ENCODE results near the gene IKBIP.
A peak's percentile ranks its signal among the peaks of the same experiment; 100 is the strongest.

IKBIP gene

GRCh38 chr12:98644712-98645571, at the start of gene IKBIP, which contains the start of gene APAF1:
Gene IKBIP (minus strand): TSS chr12:98644788. CDS start chr12:98644701, 87 bp downstream.
Gene APAF1 (plus strand): TSS chr12:98645290. CDS start chr12:98648360, 3,070 bp downstream.
- H3K9me3 ChIP-seq, result no peaks in the 10 kb centered on the region
- peak within 1 kb of the TSS; percentile 99 for H3K4me3 ChIP-seq (ENCODE audit: low read depth in 1 of 2, low read length in 1 of 2)
- no peaks in the 10 kb centered on the region for H3K27me3 ChIP-seq
- H3K27ac ChIP-seq, result peak within 1 kb of the TSS; percentile 93
- peaks cover 21% of the 10 kb centered on the region for H3K36me3 ChIP-seq
- no peak for TF ChIP-seq CTCF (IDR thresholded peaks at IDR 0.05)
- peaks cover 58 to 67% of the 10 kb centered on the region in 2 experiments for H3K4me1 ChIP-seq (ENCODE audit: control insufficient read depth in 1 of 2, insufficient read depth in 1 of 2, low read depth in 1 of 2, low read length in 1 of 2)

DNA sequence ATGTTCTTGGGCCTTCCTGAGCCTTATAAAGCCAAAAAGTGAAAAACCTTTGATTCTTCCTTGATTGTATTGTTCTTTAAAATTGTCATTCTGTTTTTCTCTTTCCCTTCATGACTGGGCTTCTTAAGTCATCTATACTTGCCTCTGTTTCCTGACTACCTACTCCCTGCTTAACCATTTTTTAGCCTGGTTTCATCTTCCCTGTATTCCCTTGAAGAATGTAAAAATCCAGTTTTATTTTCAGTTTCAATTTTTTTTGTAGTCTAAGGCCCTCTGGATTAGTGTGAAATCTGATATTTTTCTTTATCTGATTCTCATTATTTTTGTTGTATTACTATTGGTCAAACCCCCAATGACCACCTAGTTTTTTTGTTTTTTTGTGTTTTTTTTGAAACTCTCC, 46.8 kb upstream of the IKBIP start:
- TF ChIP-seq CTCF (IDR thresholded peaks at IDR 0.05), result no peak
- H3K36me3 ChIP-seq, result peaks cover 72% of the 10 kb centered on the region
- peaks cover 12 to 14% of the 10 kb centered on the region in 2 experiments for H3K4me1 ChIP-seq (ENCODE audit: control insufficient read depth in 1 of 2, insufficient read depth in 1 of 2, low read depth in 1 of 2, low read length in 1 of 2)
- H3K4me3 ChIP-seq (ENCODE audit: low read depth in 1 of 2, low read length in 1 of 2), result no peak overlapping the region
- no peaks in the 10 kb centered on the region for H3K9me3 ChIP-seq
- no peaks in the 10 kb centered on the region for H3K27me3 ChIP-seq
- H3K27ac ChIP-seq, result peak overlapping the region; percentile 59

- Histone ChIP-seq H3K9me3 (no peaks in the 10 kb centered on the region), H3K36me3 (peaks cover 92% of the 10 kb centered on the region), H3K27ac (no peak overlapping the region), H3K4me1 (ENCODE audit: control insufficient read depth in 1 of 2, insufficient read depth in 1 of 2, low read depth in 1 of 2, low read length in 1 of 2) (peaks cover 11% of the 10 kb centered on the region in 2 experiments), H3K27me3 (no peaks in the 10 kb centered on the region), H3K4me3 (ENCODE audit: low read depth in 1 of 2, low read length in 1 of 2) (no peak overlapping the region)
- TF ChIP-seq CTCF (IDR thresholded peaks at IDR 0.05), result no peak
Observed at GRCh38 chr12:98686603-98687002, 42.0 kb upstream of the IKBIP start.

DNA sequence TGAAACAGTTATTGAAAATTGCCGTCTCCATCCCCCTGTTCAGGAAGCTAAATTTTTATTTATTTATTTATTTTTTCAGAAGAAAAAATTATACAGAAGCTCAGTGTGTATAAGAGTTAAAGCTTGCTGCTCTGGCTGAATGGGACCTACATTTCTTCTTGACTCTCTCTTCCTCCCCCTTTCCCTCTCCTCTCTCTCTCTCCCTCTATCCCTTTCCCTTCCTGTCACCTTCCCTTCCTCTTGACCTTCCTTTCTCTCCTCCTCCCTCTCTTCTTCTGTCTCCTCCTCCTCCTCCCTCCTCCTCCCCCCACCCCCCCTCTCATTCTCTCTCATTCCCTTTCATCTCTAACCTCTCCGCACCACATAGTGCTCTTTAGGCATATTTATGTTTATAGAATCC, 39.6 kb upstream of the IKBIP start:
- Histone ChIP-seq H3K36me3 (peaks cover 98% of the 10 kb centered on the region), H3K4me1 (ENCODE audit: control insufficient read depth in 1 of 2, insufficient read depth in 1 of 2, low read depth in 1 of 2, low read length in 1 of 2) (no peaks in the 10 kb centered on the region), H3K4me3 (ENCODE audit: low read depth in 1 of 2, low read length in 1 of 2) (no peak overlapping the region), H3K9me3 (no peaks in the 10 kb centered on the region), H3K27me3 (no peaks in the 10 kb centered on the region), H3K27ac (no peak overlapping the region)
- TF ChIP-seq CTCF (IDR thresholded peaks at IDR 0.05), result no peak

- H3K27me3 ChIP-seq, result no peaks in the 10 kb centered on the region
- no peaks in the 10 kb centered on the region for H3K9me3 ChIP-seq
- H3K27ac ChIP-seq, result no peak overlapping the region
- no peak overlapping the region for H3K4me3 ChIP-seq (ENCODE audit: low read depth in 1 of 2, low read length in 1 of 2)
- no peak for TF ChIP-seq CTCF (IDR thresholded peaks at IDR 0.05)
- H3K36me3 ChIP-seq, result peaks cover 99% of the 10 kb centered on the region
- H3K4me1 ChIP-seq (ENCODE audit: control insufficient read depth in 1 of 2, insufficient read depth in 1 of 2, low read depth in 1 of 2, low read length in 1 of 2), result no peaks in the 10 kb centered on the region
Observed at GRCh38 chr12:98679611-98680005, 35.0 kb upstream of the IKBIP start.

All from neutrophil (primary cell).